ENCODE results near the gene MYO3B. TPM values are rescaled to one million over a fixed set of nuclear protein-coding genes. Genes with fewer than 3 reads are reported as not detected.
A peak's percentile ranks its signal among the peaks of the same experiment; 100 is the strongest.

The MYO3B gene
- total and polyA plus RNA-seq, 2 donors (not counting 1 experiment from before 2014, with no cell fraction given) = not detected

- H3K27me3 ChIP-seq (replicated peaks in 1 of 4; ENCODE audit: control extremely low read depth in 1 of 4, control insufficient read depth in 3 of 4, insufficient read depth in 4 of 4, low read length in 3 of 4) = peaks cover 0 to 4% (median 0%) of the 10 kb centered on the region in 4 experiments
- H3K4me1 ChIP-seq (ENCODE audit: control insufficient read depth in 2 of 2, insufficient read depth in 2 of 2, low read length in 2 of 2) = no peaks in the 10 kb centered on the region
- no peaks in the 10 kb centered on the region for H4K20me1 ChIP-seq (ENCODE audit: control insufficient read depth, insufficient read depth, low read length, poor library complexity, severe bottlenecking)
- DNase-seq = no peak
- no peak overlapping the region for H3K9ac ChIP-seq (ENCODE audit: low read length)
- no peak for TF ChIP-seq EZH2 (IDR thresholded peaks at IDR 0.05; ENCODE audit: borderline replicate concordance, insufficient read depth, low read depth, low read length, poor library complexity, severe bottlenecking)
- TF ChIP-seq, protein P1, sequence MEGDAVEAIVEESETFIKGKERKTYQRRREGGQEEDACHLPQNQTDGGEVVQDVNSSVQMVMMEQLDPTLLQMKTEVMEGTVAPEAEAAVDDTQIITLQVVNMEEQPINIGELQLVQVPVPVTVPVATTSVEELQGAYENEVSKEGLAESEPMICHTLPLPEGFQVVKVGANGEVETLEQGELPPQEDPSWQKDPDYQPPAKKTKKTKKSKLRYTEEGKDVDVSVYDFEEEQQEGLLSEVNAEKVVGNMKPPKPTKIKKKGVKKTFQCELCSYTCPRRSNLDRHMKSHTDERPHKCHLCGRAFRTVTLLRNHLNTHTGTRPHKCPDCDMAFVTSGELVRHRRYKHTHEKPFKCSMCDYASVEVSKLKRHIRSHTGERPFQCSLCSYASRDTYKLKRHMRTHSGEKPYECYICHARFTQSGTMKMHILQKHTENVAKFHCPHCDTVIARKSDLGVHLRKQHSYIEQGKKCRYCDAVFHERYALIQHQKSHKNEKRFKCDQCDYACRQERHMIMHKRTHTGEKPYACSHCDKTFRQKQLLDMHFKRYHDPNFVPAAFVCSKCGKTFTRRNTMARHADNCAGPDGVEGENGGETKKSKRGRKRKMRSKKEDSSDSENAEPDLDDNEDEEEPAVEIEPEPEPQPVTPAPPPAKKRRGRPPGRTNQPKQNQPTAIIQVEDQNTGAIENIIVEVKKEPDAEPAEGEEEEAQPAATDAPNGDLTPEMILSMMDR (IDR thresholded peaks at IDR 0.05) = no peak
- WGBS (ENCODE audit: insufficient coverage) = no CpG with 5 or more reads among the region's 2 CpGs
- no peaks in the 10 kb centered on the region for H3K9me3 ChIP-seq (ENCODE audit: control extremely low read depth in 1 of 3, control insufficient read depth in 2 of 3, insufficient read depth in 1 of 3, low read length in 2 of 3)
- Mint-ChIP-seq H3K4me3 (no peak overlapping the region), H3K9me3 (ENCODE audit: insufficient read depth) (no peaks in the 10 kb centered on the region), H3K27ac (no peak overlapping the region), H3K27me3 (no peaks in the 10 kb centered on the region), H3K4me1 (peaks cover 2% of the 10 kb centered on the region)
- H3K36me3 ChIP-seq (replicated peaks in 1 of 2; ENCODE audit: control extremely low read depth in 1 of 2, control insufficient read depth in 1 of 2, extremely low read depth in 1 of 2, insufficient read depth in 2 of 2, low read length in 1 of 2) = no peaks in the 10 kb centered on the region
- H3K27ac ChIP-seq (ENCODE audit: low read length in 2 of 2) = no peak overlapping the region
- no peak overlapping the region for H2AFZ ChIP-seq (ENCODE audit: insufficient read depth, low read depth, low read length, poor library complexity, severe bottlenecking)
- ChIA-PET POLR2A (no interaction called here), CTCF (no interaction called here)
- H3K79me2 ChIP-seq (ENCODE audit: control insufficient read depth, insufficient read depth, low read length) = no peaks in the 10 kb centered on the region
- intact Hi-C loops (cut with micrococcal nuclease) = loop anchor here (10.0 kb wide), 1 partner anchor 585 kb away; the partner anchor contains the start of gene GAD1
- no peak for ATAC-seq (ENCODE audit: low read depth)
- H3K4me2 ChIP-seq (replicated peaks; ENCODE audit: low read depth, low read length, poor library complexity, severe bottlenecking) = no peak overlapping the region
- no peak overlapping the region for H3K4me3 ChIP-seq (ENCODE audit: control extremely low read depth in 1 of 5, extremely low read depth in 1 of 5, insufficient read depth in 1 of 5, low read depth in 2 of 5, low read length in 4 of 5)
Observed at GRCh38 chr2:170229744-170230143, 51.8 kb downstream of the MYO3B start.

GRCh38 chr2:170235860-170236679 is 58.1 kb downstream of the MYO3B start:
- ATAC-seq (ENCODE audit: low read depth) = no peak

More at GRCh38 chr2:170235860-170236679, 58.1 kb downstream of the MYO3B start:
- no peak for TF ChIP-seq EZH2 (IDR thresholded peaks at IDR 0.05; ENCODE audit: borderline replicate concordance, insufficient read depth, low read depth, low read length, poor library complexity, severe bottlenecking)
- TF ChIP-seq, protein P1 (IDR thresholded peaks at IDR 0.05) = no peak
- Histone ChIP-seq H3K79me2 (ENCODE audit: control insufficient read depth, insufficient read depth, low read length) (no peaks in the 10 kb centered on the region), H3K36me3 (replicated peaks in 1 of 2; ENCODE audit: control extremely low read depth in 1 of 2, control insufficient read depth in 1 of 2, extremely low read depth in 1 of 2, insufficient read depth in 2 of 2, low read length in 1 of 2) (no peaks in the 10 kb centered on the region), H3K4me2 (replicated peaks; ENCODE audit: low read depth, low read length, poor library complexity, severe bottlenecking) (no peak overlapping the region), H3K27ac (ENCODE audit: low read length in 2 of 2) (no peak overlapping the region), H3K4me1 (ENCODE audit: control insufficient read depth in 2 of 2, insufficient read depth in 2 of 2, low read length in 2 of 2) (no peaks in the 10 kb centered on the region), H4K20me1 (ENCODE audit: control insufficient read depth, insufficient read depth, low read length, poor library complexity, severe bottlenecking) (no peaks in the 10 kb centered on the region), H3K9ac (ENCODE audit: low read length) (no peak overlapping the region), H3K4me3 (ENCODE audit: control extremely low read depth in 1 of 5, extremely low read depth in 1 of 5, insufficient read depth in 1 of 5, low read depth in 2 of 5, low read length in 4 of 5) (no peak overlapping the region), H2AFZ (ENCODE audit: insufficient read depth, low read depth, low read length, poor library complexity, severe bottlenecking) (no peak overlapping the region), H3K27me3 (replicated peaks in 1 of 4; ENCODE audit: control extremely low read depth in 1 of 4, control insufficient read depth in 3 of 4, insufficient read depth in 4 of 4, low read length in 3 of 4) (no peaks in the 10 kb centered on the region), H3K9me3 (ENCODE audit: control extremely low read depth in 1 of 3, control insufficient read depth in 2 of 3, insufficient read depth in 1 of 3, low read length in 2 of 3) (no peaks in the 10 kb centered on the region)
- H3K9me3 Mint-ChIP-seq (ENCODE audit: insufficient read depth) = no peaks in the 10 kb centered on the region
- CTCF ChIA-PET = no interaction called here
- H3K4me1 Mint-ChIP-seq = no peaks in the 10 kb centered on the region
- WGBS (ENCODE audit: insufficient coverage) = 80% methylated on average over 4 of the region's 12 CpGs
- intact Hi-C loops (cut with micrococcal nuclease) = loop anchor here (10.0 kb wide), 1 partner anchor 579 kb away; the partner anchor contains the start of gene GAD1
- peaks cover 11% of the 10 kb centered on the region for H3K27me3 Mint-ChIP-seq
- H3K4me3 Mint-ChIP-seq = no peak overlapping the region
- H3K27ac Mint-ChIP-seq = no peak overlapping the region
- POLR2A ChIA-PET = no interaction called here
- DNase-seq = peak; percentile 8

Data from B cell (primary cell).